Heart left ventricle (tissue), 16 donors: ENCODE measurements around the gene FAM171A2. TPM values are rescaled to one million over a fixed set of nuclear protein-coding genes. Genes with fewer than 3 reads are reported as not detected.

Source experiments
- ATAC-seq, 4 donors: fragments of 200-7000 bp; cut with Tn5 transposase; one replicate each; pipeline ENCODE4 v1.9.1; 2020 to 2022; ENCODE audit warnings: moderate library complexity in 4 of 4, mild to moderate bottlenecking in 3 of 4, moderate number of reproducible peaks in 1 of 4
- DNase-seq, 5 donors: peaks; one replicate each; pipeline ENCODE4 v3.0.0-alpha.2; 2020
- H3K27ac ChIP-seq, 12 donors: fragments of 200-600 bp; sonication (generic) in 4 of 12; one replicate each; pipeline versions ENCODE4 v1.5.0 to v1.8.0; 2016 to 2022; ENCODE audit warnings: mild to moderate bottlenecking in 2 of 12
- H3K27me3 ChIP-seq, 9 donors: fragments of 200-600 bp; sonication (generic) in 2 of 9; one replicate each; pipeline versions ENCODE4 v1.5.1 to v1.8.0; 2016 to 2022; ENCODE audit warnings: mild to moderate bottlenecking in 3 of 9
- H3K36me3 ChIP-seq, 9 donors: fragments of 200-600 bp; sonication (generic) in 2 of 9; one replicate each; pipeline versions ENCODE4 v1.5.0 to v1.8.0; 2018 to 2022; ENCODE audit warnings: mild to moderate bottlenecking in 2 of 9
- H3K4me1 ChIP-seq, 12 donors: fragments of 200-600 bp; sonication (generic) in 4 of 12; one replicate each; pipeline versions ENCODE4 v1.5.0 to v1.8.0; 2016 to 2022; ENCODE audit warnings: mild to moderate bottlenecking in 3 of 12
- H3K4me3 ChIP-seq, 12 donors: fragments of 200-600 bp; sonication (generic) in 4 of 12; one replicate each; pipeline versions ENCODE4 v1.5.0 to v1.8.0; 2017 to 2022; ENCODE audit warnings: mild to moderate bottlenecking in 9 of 12, moderate library complexity in 4 of 12
- H3K9me3 ChIP-seq, 12 donors: fragments of 200-600 bp; sonication (generic) in 4 of 12; one replicate each; pipeline versions ENCODE4 v1.5.0 to v1.8.0; 2016 to 2022; ENCODE audit warnings: mild to moderate bottlenecking in 1 of 12
- CTCF ChIP-seq, 12 donors: fragments of 200-600 bp; sonication (generic) in 4 of 12; IDR thresholded peaks; one replicate each; pipeline versions ENCODE4 v1.5.0 to v1.8.0; 2018 to 2022; ENCODE audit warnings: antibody characterized with exemption in 12 of 12, mild to moderate bottlenecking in 5 of 12
- POLR2A ChIP-seq, 2 donors: fragments of 450-650 bp; IDR thresholded peaks; one replicate each; pipeline ENCODE4 v1.6.1; 2017; ENCODE audit warnings: antibody characterized with exemption in 2 of 2, mild to moderate bottlenecking in 2 of 2, moderate library complexity in 2 of 2
- WGBS, 4 donors: extraction: QIAGEN DNeasy Blood & Tissue Kit in 2 of 4; methylation state at CpG; one replicate each; pipeline versions ENCODE4 v1.1.5 to v1.1.7; 2013 to 2018; 5-methylcytosine and 5-hydroxymethylcytosine counted together
- intact Hi-C, 10 donors: fragments of 100-400 bp; cut with DNase I; formaldehyde crosslinking; loops; one replicate each; pipeline versions ENCODE4 v1.11.1 to v1.14.2; 2022
- polyA plus RNA-seq, 2 donors: library from polyadenylated mRNA; stranded (reverse); fragments of 200-250 nt; gene quantifications; one replicate each; pipeline ENCODE4 v1.2.3, GENCODE V29; 2013
- total RNA-seq, 9 donors: library from RNA; depleted of rRNA in 2 of 9; stranded (reverse); fragments of >200 nt in 2 of 9; fragmentation: NEBNext Ultra II Directional in 3 of 9; extraction: Animal tissue kit (Norgen Biotek cat#: 25700) in 3 of 9; gene quantifications; one replicate each; pipeline versions ENCODE4 v1.1.0 to v1.2.4, GENCODE V29; 2016 to 2023
- donor health status: ischemic (EF 13 %, LVEDD 7.1; RV severe dilation, severe dysfunction).
- donor health status: healthy with polysubstance abuse.
- donor health status: DM: no; HTN: yes; CAD: no.
- donor health status: DM: no; HTN: no; CAD: no.
- donor health status: ischemic (EF 25% LVEDD 6.9; RV normal size, moderate dysfunction).
- donor health status: ischemic (EF 25% LVEDD 5.7; RV mildly dilated, moderate dysfunction).
- donor health status: healthy.
- donor health status: DM: yes; HTN: yes; CAD: no.
- donor health status: ischemic (EF 35%, LVEDD 5.7; RV mildly dilated, moderate dysfunction).
- donor health status: nonischemic (EF 11% LVEDD 7.7; RV severe dilation, severe dysfunction).
- donor health status: DM: yes; HTN: yes; CAD: no.
- donor health status: PGD.
- donor health status: ischemic (EF 29% LVEDD 5.4; RV normal size, mild dysfunction).
- donor health status: nonischemic (EF 23%, LVEDD 6.1; RV moderate dilation, normal function).

Gene FAM171A2
- total and polyA plus RNA-seq, 11 donors, result 0.40 to 2.1 (median 0.77) TPM

DNA sequence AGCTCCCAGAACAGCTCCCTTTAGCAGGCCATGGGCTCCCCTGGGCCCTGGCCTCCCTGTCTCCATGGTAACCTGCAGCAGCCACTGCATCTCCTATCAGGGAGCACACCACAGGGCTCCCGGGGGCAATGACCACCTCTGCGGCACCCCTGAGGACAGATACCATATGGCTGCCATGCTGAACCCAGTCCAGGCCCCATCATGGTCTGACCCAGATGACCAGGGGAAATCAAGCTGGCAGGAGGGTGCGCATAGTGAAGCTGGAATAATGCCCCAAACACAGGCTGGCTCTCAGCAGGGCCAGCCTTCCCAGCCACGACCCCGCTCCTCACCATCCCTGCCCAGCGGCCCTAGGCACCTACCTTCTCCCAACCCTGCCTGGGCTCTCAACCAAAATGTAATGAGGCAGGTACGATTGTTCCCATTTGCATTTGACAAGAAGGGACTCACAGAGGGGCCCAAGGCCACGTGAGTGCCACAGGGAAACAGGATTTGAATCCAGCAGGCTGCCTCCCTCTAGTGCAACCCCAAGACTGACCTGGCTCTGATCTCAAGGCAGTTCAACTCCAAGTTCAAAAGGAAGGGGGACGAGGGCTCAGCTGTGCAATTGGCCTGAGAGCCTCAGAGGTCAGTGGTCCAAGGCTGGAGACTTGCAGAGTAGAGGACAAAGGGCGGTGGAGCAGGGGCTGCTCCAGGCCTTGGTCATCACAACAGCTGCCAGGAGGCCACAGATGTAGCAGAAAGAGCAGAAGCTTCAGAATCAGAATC lies 52.9 kb downstream of the FAM171A2 start:
- H3K4me1 ChIP-seq, result peaks cover 0 to 32% (median 19%) of the 10 kb centered on the region in 12 donors
- intact Hi-C loops, result loop anchor here in 1 of 10 donors (5.0 kb wide), 1 partner anchor 48 kb away; no protein-coding TSS in a partner anchor
- H3K9me3 ChIP-seq, result no peaks in the 10 kb centered on the region
- 68 to 77% (median 73%) methylated on average over 8 to 10 of the region's 10 CpGs for WGBS, 4 donors
- DNase-seq (no peak), ATAC-seq (no peak)
- TF ChIP-seq CTCF (IDR thresholded peaks at IDR 0.05) (no peak), POLR2A (IDR thresholded peaks at IDR 0.05) (no peak)
- no peak overlapping the region for H3K4me3 ChIP-seq
- H3K27me3 ChIP-seq, result peaks cover 15 to 47% (median 27%) of the 10 kb centered on the region in 9 donors
- no peaks in the 10 kb centered on the region for H3K36me3 ChIP-seq
- no peak overlapping the region for H3K27ac ChIP-seq

DNA sequence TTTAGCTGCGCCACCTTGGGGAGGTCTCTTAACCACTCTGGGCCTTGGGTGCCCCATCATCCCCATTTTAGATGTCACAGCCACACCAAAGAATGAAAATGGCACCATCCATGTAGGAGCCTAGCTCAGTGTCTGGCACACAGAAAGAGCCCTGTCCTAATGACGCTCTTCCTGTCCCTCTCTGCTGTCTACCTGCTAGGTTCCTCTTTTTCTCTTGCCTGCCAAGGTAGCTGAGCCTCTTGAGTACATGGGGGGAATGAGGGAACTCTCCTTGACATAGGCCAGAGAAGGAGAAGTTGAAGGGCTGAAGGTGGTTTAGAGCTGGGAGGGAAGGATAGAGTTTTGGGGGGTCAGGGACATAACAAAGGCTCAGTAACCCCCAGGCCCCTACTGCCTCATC lies 53.5 kb downstream of the FAM171A2 start:
- DNase-seq (no peak), ATAC-seq (no peak)
- Histone ChIP-seq H3K27me3 (peaks cover 10 to 42% (median 24%) of the 10 kb centered on the region in 9 donors), H3K4me1 (peaks cover 0 to 28% (median 17%) of the 10 kb centered on the region in 12 donors), H3K4me3 (no peak overlapping the region), H3K27ac (no peak overlapping the region), H3K36me3 (no peaks in the 10 kb centered on the region), H3K9me3 (no peaks in the 10 kb centered on the region)
- WGBS, 4 donors, result 89 to 90% (median 89%) methylated on average over 2 of the region's 2 CpGs
- intact Hi-C loops, result loop anchor here in 1 of 10 donors (5.0 kb wide), 1 partner anchor 48 kb away; no protein-coding TSS in a partner anchor
- no peak for TF ChIP-seq POLR2A (IDR thresholded peaks at IDR 0.05)
- TF ChIP-seq CTCF (IDR thresholded peaks at IDR 0.05), result no peak

GRCh38 chr17:44309472-44309871 lies 54.2 kb downstream of the FAM171A2 start:
- 60 to 79% (median 65%) methylated on average over 4 to 5 of the region's 5 CpGs for WGBS, 4 donors
- no peak for DNase-seq
- peaks cover 0 to 21% (median 16%) of the 10 kb centered on the region in 12 donors for H3K4me1 ChIP-seq
- no peaks in the 10 kb centered on the region for H3K36me3 ChIP-seq
- peaks cover 4 to 35% (median 18%) of the 10 kb centered on the region in 9 donors for H3K27me3 ChIP-seq
- intact Hi-C loops, result loop anchor here in 1 of 10 donors (5.0 kb wide), 1 partner anchor 87 kb away; no protein-coding TSS in a partner anchor
- no peaks in the 10 kb centered on the region for H3K9me3 ChIP-seq
- no peak for TF ChIP-seq CTCF (IDR thresholded peaks at IDR 0.05)
- no peak for TF ChIP-seq POLR2A (IDR thresholded peaks at IDR 0.05)
- H3K4me3 ChIP-seq, result no peak overlapping the region
- ATAC-seq, result no peak
- no peak overlapping the region for H3K27ac ChIP-seq

DNA sequence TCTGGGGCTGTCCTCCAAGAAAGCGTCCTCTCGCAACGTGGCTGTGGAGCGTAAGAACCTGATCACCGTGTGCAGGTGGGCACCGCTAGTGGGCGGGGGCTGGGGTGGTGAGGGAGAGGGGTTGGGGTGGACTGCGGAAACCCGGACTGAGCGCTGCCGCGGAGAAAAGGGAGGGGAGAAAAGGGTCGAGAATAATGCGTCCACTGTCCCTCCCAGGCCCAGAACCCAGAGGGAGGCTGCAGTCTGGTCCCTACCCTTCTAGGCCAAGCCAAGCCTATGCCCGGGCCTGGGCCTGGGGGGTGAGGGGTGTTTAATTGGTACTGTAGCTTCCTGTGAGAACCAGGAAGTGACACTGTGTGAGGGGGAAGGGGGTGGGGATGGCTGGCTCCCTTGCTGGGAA lies 54.8 kb downstream of the FAM171A2 start:
- H3K9me3 ChIP-seq, result no peaks in the 10 kb centered on the region
- H3K4me3 ChIP-seq, result peak overlapping the region in 10 of 12 donors; percentile 30 to 62 (median 55)
- WGBS, 4 donors, result 0 to 12% (median 3%) methylated on average over 15 of the region's 15 CpGs
- peaks cover 0 to 20% (median 16%) of the 10 kb centered on the region in 12 donors for H3K4me1 ChIP-seq
- no peak for TF ChIP-seq POLR2A (IDR thresholded peaks at IDR 0.05)
- no peak for TF ChIP-seq CTCF (IDR thresholded peaks at IDR 0.05)
- H3K36me3 ChIP-seq, result no peaks in the 10 kb centered on the region
- H3K27me3 ChIP-seq, result peaks cover 0 to 29% (median 12%) of the 10 kb centered on the region in 9 donors
- no peak overlapping the region for H3K27ac ChIP-seq
- intact Hi-C loops, result loop anchor here in 1 of 10 donors (5.0 kb wide), 1 partner anchor 87 kb away; no protein-coding TSS in a partner anchor
- peak in 1 of 4 donors; percentile 17 for ATAC-seq
- no peak for DNase-seq
